Right lobe of liver (tissue), 6 donors: ENCODE measurements around the gene CASP10. TPM values are rescaled to one million over a fixed set of nuclear protein-coding genes. Genes with fewer than 3 reads are reported as not detected.

Experiments used
- ATAC-seq, 4 donors: fragments of 200-7000 bp; cut with Tn5 transposase; one replicate each; pipeline ENCODE4 v1.9.1; 2020; ENCODE audit warnings: mild to moderate bottlenecking in 4 of 4, moderate library complexity in 4 of 4
- DNase-seq, 3 donors: peaks; one replicate each; pipeline ENCODE4 v3.0.0-alpha.2; 2020
- H3K27ac ChIP-seq, 3 donors: fragments of 200-600 bp; one replicate each; pipeline ENCODE4 v1.8.0; 2022
- H3K27me3 ChIP-seq, 2 donors: fragments of 200-600 bp; one replicate each; pipeline ENCODE4 v1.8.0; 2022
- H3K36me3 ChIP-seq, 4 donors: fragments of 200-600 bp; sonication (generic) in 1 of 4; one replicate each; pipeline versions ENCODE4 v1.5.1 to v1.8.0; 2017 to 2022; ENCODE audit warnings: control low read depth in 1 of 4
- H3K4me1 ChIP-seq, 4 donors: fragments of 200-600 bp; sonication (generic) in 1 of 4; one replicate each; pipeline versions ENCODE4 v1.5.1 to v1.8.0; 2017 to 2022; ENCODE audit warnings: control low read depth in 1 of 4
- H3K4me3 ChIP-seq, 3 donors: fragments of 200-600 bp; one replicate each; pipeline ENCODE4 v1.8.0; 2022
- H3K9me3 ChIP-seq, 4 donors: fragments of 200-600 bp; sonication (generic) in 1 of 4; one replicate each; pipeline versions ENCODE4 v1.5.1 to v1.8.0; 2017 to 2022; ENCODE audit warnings: control low read depth in 1 of 4
- CTCF ChIP-seq, 4 donors: fragments of 200-600 bp in 3 of 4; fragments of 450-650 bp in 1 of 4; IDR thresholded peaks; one replicate each; pipeline versions ENCODE4 v1.5.1 to v1.8.0; 2016 to 2022; ENCODE audit warnings: antibody characterized with exemption in 4 of 4, mild to moderate bottlenecking in 2 of 4
- POLR2A ChIP-seq: fragments of 450-650 bp; IDR thresholded peaks from one replicate; pipeline ENCODE4 v1.6.1; 2017; ENCODE audit warnings: antibody characterized with exemption, mild to moderate bottlenecking
- WGBS: methylation state at CpG from one replicate; pipeline ENCODE4 v1.1.6; 2018; ENCODE audit warnings: low coverage, low lambda C conversion rate; ENCODE audit not compliant: insufficient coverage; ENCODE audit errors: missing lambda C conversion rate; 5-methylcytosine and 5-hydroxymethylcytosine counted together
- intact Hi-C, 2 donors: fragments of 100-400 bp; cut with DNase I; formaldehyde crosslinking; loops; one replicate each; pipeline versions ENCODE4 v1.11.2 to v1.14.1; 2022
- total RNA-seq, 6 experiments: library from RNA; depleted of rRNA in 2 of 6; stranded (reverse); fragments of >200 nt in 2 of 6; fragmentation: NEBNext Ultra II Directional in 3 of 6; extraction: Animal tissue kit (Norgen Biotek cat#: 25700) in 3 of 6; gene quantifications; one replicate each; pipeline versions ENCODE4 v1.1.0 to v1.2.4, GENCODE V29; 2016 to 2023
- donor health status: DM: no; HTN: yes; CAD: no.
- donor health status: DM: no; HTN: no; CAD: no.
- donor health status: DM: no; HTN: no; CAD: no.
- donor health status: DM: no; HTN: yes; CAD: no.
- donor health status: DM: no; HTN: yes; CAD: no.

The CASP10 gene
- total RNA-seq, 6 experiments from 2014 or later: 4.2 to 9.4 (median 8.4) TPM

GRCh38 chr2:201151127-201151981 is 31.6 kb upstream of the CASP10 start:
- H3K27ac ChIP-seq: peak overlapping the region; percentile 41 to 79 (median 47)
- peaks cover 0 to 20% (median 10%) of the 10 kb centered on the region in 4 donors for H3K4me1 ChIP-seq
- WGBS: 47% methylated on average over 8 of the region's 8 CpGs
- no peaks in the 10 kb centered on the region for H3K27me3 ChIP-seq
- DNase-seq (no peak), ATAC-seq (peak; percentile 33 to 58 (median 48))
- no peak for TF ChIP-seq POLR2A
- no peak for TF ChIP-seq CTCF (IDR thresholded peaks at IDR 0.05)
- peaks cover 0 to 64% (median 36%) of the 10 kb centered on the region in 4 donors for H3K36me3 ChIP-seq
- H3K9me3 ChIP-seq: no peaks in the 10 kb centered on the region
- H3K4me3 ChIP-seq: no peak overlapping the region
- intact Hi-C loops: no loop called here

- Histone ChIP-seq H3K4me3 (no peak overlapping the region), H3K27me3 (no peaks in the 10 kb centered on the region), H3K36me3 (peaks cover 0 to 75% (median 36%) of the 10 kb centered on the region in 4 donors), H3K27ac (peak overlapping the region in 1 of 3 donors; percentile 79), H3K9me3 (no peaks in the 10 kb centered on the region), H3K4me1 (peaks cover 0 to 20% (median 10%) of the 10 kb centered on the region in 4 donors)
- ATAC-seq (no peak), DNase-seq (no peak)
- intact Hi-C loops: no loop called here
- WGBS: no CpG with 5 or more reads among the region's 1 CpG
- TF ChIP-seq CTCF (IDR thresholded peaks at IDR 0.05): no peak
- TF ChIP-seq POLR2A: no peak
Observed at GRCh38 chr2:201152517-201152916, 30.4 kb upstream of the CASP10 start.

GRCh38 chr2:201152999-201153815 is 29.7 kb upstream of the CASP10 start:
- H3K36me3 ChIP-seq: peaks cover 0 to 81% (median 41%) of the 10 kb centered on the region in 4 donors
- no peak overlapping the region for H3K4me3 ChIP-seq
- ATAC-seq: no peak
- H3K9me3 ChIP-seq: no peaks in the 10 kb centered on the region
- H3K4me1 ChIP-seq: peaks cover 0 to 16% (median 7%) of the 10 kb centered on the region in 4 donors
- peak overlapping the region in 1 of 3 donors; percentile 7 for H3K27ac ChIP-seq
- WGBS: 86% methylated on average over 5 of the region's 6 CpGs
- H3K27me3 ChIP-seq: no peaks in the 10 kb centered on the region
- TF ChIP-seq CTCF (IDR thresholded peaks at IDR 0.05) (no peak), POLR2A (no peak)
- DNase-seq: no peak
- intact Hi-C loops: no loop called here

GRCh38 chr2:201154615-201155399 is 28.1 kb upstream of the CASP10 start:
- peaks cover 0 to 4% (median 0%) of the 10 kb centered on the region in 4 donors for H3K4me1 ChIP-seq
- no peak for ATAC-seq
- intact Hi-C loops: no loop called here

More at GRCh38 chr2:201154615-201155399, 28.1 kb upstream of the CASP10 start:
- TF ChIP-seq POLR2A: no peak
- no peak for TF ChIP-seq CTCF (IDR thresholded peaks at IDR 0.05)
- H3K27me3 ChIP-seq: no peaks in the 10 kb centered on the region
- 68% methylated on average over 6 of the region's 9 CpGs for WGBS
- peak overlapping the region in 2 of 3 donors; percentile 10 to 48 for H3K27ac ChIP-seq
- DNase-seq: no peak
- H3K36me3 ChIP-seq: peaks cover 9 to 92% (median 44%) of the 10 kb centered on the region in 4 donors
- no peaks in the 10 kb centered on the region for H3K9me3 ChIP-seq
- H3K4me3 ChIP-seq: no peak overlapping the region
